Fibroblast of mammary gland (primary cell): ENCODE results near the gene MAPK8IP3.

ENCODE experiments used
- DNase-seq: peaks from one replicate; pipeline ENCODE4 v3.0.0-alpha.2; 2010; ENCODE audit warnings: low read depth
- H3K4me3 ChIP-seq: 2 replicates; pipeline ENCODE4 v1.5.1; 2011; ENCODE audit warnings: low read depth, mild to moderate bottlenecking, low read length, moderate library complexity; ENCODE audit not compliant: control insufficient read depth
- CTCF ChIP-seq: conservative IDR thresholded peaks from 2 replicates; pipeline ENCODE4 v1.5.1; 2011; ENCODE audit warnings: low read depth, low read length, inconsistent platforms; ENCODE audit not compliant: control insufficient read depth, insufficient read depth

MAPK8IP3 gene

GRCh38 chr16:1782408-1783264 lies 76.6 kb downstream of the MAPK8IP3 start, which contains the start of the genes NUBP2 and SPSB3:
Gene NUBP2, plus strand, starts transcription at chr16:1782960. Its CDS starts 61 bp downstream, at chr16:1783021.
Gene SPSB3, minus strand, starts transcription at chr16:1782571. Its CDS starts 1,088 bp downstream, at chr16:1781483.
- TF ChIP-seq CTCF: no peak
- peak; percentile 100 for DNase-seq

DNA sequence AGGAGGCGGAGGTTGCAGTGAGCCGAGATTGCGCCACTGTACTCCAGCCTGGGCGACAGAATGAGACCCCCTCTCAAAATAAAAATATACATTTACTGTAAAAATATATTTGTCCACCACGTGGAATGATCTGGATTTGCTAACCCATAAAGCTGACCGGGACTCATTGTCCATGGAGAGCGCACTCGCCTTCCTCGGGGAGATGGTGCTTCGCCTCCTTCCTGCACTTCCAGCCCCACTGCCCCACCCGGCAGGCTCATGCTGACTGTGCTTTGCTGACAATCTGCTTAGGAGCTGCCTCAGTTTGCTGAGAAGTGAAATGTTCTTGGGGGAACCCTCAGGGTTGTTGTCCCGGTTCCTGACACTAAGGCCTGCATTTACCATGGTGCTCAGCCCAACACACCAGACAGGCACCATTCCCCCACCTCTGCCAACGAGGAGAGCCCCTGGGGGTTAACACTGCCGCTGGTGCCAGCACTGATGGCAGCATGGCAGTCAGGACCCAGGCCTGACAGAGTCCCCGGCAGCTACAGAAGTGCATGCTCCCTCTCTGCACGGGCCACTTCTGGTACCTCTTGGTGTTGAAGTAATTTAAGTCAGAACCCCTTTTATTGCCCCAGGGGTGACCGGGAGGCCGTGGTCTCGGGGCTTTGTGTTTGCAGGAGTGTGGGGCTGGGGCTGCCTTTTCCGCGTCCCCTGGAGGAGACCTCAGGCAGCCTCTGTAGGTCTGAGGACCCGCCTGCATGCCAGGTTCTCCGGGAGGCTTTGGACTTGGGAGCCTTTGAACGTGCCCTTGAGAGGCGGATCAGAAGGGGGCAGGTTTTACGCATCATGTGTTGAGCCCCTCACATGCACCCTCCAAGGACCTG lies 79.2 kb downstream of the MAPK8IP3 start:
- no peak for TF ChIP-seq CTCF
- DNase-seq: no peak
- no peak overlapping the region for H3K4me3 ChIP-seq

More at GRCh38 chr16:1782408-1783264, 76.6 kb downstream of the MAPK8IP3 start, which contains the start of the genes NUBP2 and SPSB3:
- H3K4me3 ChIP-seq: peak within 1 kb of the TSS; percentile 88

DNA sequence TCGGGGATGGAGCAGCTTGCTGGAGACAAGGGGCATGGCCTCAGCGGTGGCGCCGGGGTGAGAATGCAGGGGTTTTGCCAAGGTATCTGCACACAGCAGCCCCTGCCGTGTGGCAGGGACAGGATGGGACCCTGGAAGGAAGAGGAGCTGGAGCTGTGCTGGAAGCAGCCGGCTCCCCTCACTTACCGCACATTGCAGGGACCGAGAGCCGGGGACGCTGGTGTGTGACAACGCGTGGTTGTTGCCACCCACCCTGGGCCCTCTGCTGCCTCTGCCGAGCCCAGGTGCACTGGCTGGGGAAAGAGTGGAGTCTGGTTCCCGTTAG lies 79.8 kb downstream of the MAPK8IP3 start:
- TF ChIP-seq CTCF: no peak
- DNase-seq: no peak
- H3K4me3 ChIP-seq: no peak overlapping the region

DNA sequence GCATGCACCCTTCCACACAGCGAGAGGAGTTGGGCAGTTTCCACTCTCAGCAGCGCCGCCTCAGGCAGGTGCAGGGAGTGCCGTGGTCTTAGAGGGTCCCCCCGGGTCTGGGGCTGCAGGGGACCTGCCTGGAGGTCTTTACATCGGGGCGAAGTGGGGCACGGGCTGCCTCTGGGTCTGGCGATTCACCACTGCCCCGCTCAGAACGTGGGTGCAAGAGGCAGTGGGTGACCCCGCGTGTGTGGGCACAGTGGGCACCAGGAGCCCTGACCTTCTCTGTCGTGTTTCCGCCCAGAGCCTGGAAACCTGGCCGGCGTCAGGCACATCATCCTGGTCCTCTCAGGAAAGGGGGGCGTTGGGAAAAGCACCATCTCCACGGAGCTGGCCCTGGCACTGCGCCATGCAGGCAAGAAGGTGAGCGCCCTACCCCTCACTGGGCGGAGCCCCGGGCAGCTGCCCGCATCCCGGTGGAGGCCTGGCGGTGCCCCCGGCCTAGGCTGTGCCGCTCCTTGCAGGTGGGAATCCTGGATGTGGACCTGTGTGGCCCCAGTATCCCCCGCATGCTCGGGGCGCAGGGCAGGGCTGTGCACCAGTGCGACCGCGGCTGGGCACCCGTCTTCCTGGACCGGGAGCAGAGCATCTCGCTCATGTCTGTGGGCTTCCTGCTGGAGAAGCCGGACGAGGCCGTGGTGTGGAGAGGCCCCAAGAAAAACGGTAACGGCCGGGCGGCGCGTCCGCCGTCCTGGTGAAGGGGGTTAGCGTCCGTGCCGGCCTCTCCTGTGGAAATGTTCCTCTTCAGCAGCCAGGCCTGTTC lies 80.5 kb downstream of the MAPK8IP3 start:
- TF ChIP-seq CTCF: no peak
- DNase-seq: no peak

DNA sequence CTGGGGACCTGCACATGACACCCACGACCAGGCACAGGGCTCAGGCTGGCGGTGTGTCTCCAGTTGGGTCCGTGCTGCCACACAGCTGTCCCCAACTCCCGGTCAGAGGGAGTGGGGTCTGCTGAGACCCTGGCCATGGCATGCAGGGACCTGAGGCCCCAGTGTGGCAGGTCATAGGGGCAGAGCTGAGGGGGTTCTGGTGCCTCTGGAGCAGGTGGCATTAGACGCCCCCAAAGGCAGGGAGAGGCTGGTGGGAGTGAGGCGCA lies 81.0 kb downstream of the MAPK8IP3 start:
- no peak for DNase-seq

More for the DNA sequence above, 80.5 kb downstream of the MAPK8IP3 start:
- H3K4me3 ChIP-seq: no peak overlapping the region

More for the DNA sequence above, 81.0 kb downstream of the MAPK8IP3 start:
- TF ChIP-seq CTCF: no peak
- H3K4me3 ChIP-seq: no peak overlapping the region
